Liver (tissue), 9 donors: ENCODE results near the gene CACNA1C. TPM values are rescaled to one million over a fixed set of nuclear protein-coding genes. Genes with fewer than 3 reads are reported as not detected.

ENCODE experiments used
- DNase-seq: peaks from one replicate; pipeline ENCODE4 v3.0.0-alpha.2; 2017; ENCODE audit warnings: low spot score
- H3K27ac ChIP-seq, 2 donors: one replicate each; pipeline ENCODE4 v1.7.0; 2013; ENCODE audit warnings: inconsistent platforms in 2 of 2, low read length in 2 of 2, control low read depth in 1 of 2, low read depth in 1 of 2, mild to moderate bottlenecking in 1 of 2
- H3K27me3 ChIP-seq, 4 donors: one replicate each; pipeline versions ENCODE4 v1.6.1 to v1.7.0; 2013; ENCODE audit warnings: low read length in 3 of 4, inconsistent platforms in 1 of 4, mild to moderate bottlenecking in 1 of 4, moderate library complexity in 1 of 4; ENCODE audit not compliant: control insufficient read depth in 4 of 4, insufficient read depth in 4 of 4
- H3K36me3 ChIP-seq, 4 donors: one replicate each; pipeline versions ENCODE4 v1.6.1 to v1.7.0; 2013; ENCODE audit warnings: low read length in 3 of 4, mild to moderate bottlenecking in 3 of 4, low read depth in 1 of 4, moderate library complexity in 1 of 4; ENCODE audit not compliant: control insufficient read depth in 4 of 4, insufficient read depth in 3 of 4
- H3K4me1 ChIP-seq, 4 donors: one replicate each; pipeline versions ENCODE4 v1.6.1 to v1.7.0; 2013; ENCODE audit warnings: low read length in 3 of 4, mild to moderate bottlenecking in 3 of 4, moderate library complexity in 1 of 4; ENCODE audit not compliant: control insufficient read depth in 4 of 4, insufficient read depth in 4 of 4
- H3K4me3 ChIP-seq, 3 donors: one replicate each; pipeline versions ENCODE4 v1.6.1 to v1.7.0; 2013; ENCODE audit warnings: low read length in 3 of 3, control low read depth in 1 of 3, low read depth in 1 of 3, mild to moderate bottlenecking in 1 of 3
- H3K9ac ChIP-seq, 2 donors: one replicate each; pipeline ENCODE4 v1.7.0; 2013; ENCODE audit warnings: low read length in 2 of 2, mild to moderate bottlenecking in 2 of 2, moderate library complexity in 2 of 2, control low read depth in 1 of 2, low read depth in 1 of 2
- H3K9me3 ChIP-seq, 4 donors: one replicate each; pipeline versions ENCODE4 v1.6.1 to v1.7.0; 2013; ENCODE audit warnings: low read length in 3 of 4; ENCODE audit not compliant: control insufficient read depth in 4 of 4
- ATF3 ChIP-seq: IDR thresholded peaks from 2 replicates; pipeline ENCODE4 v1.6.1; 2016; ENCODE audit warnings: antibody characterized with exemption
- EGR1 ChIP-seq, 2 donors: IDR thresholded peaks; 2 replicates each; pipeline ENCODE4 v1.6.1; 2016 to 2018; ENCODE audit warnings: antibody characterized with exemption in 2 of 2, low read depth in 2 of 2
- FOXA1 ChIP-seq: IDR thresholded peaks from 2 replicates; pipeline ENCODE4 v1.6.1; 2016; ENCODE audit warnings: antibody characterized with exemption
- FOXA2 ChIP-seq: IDR thresholded peaks from 2 replicates; pipeline ENCODE4 v1.6.1; 2016; ENCODE audit warnings: antibody characterized with exemption
- GABPA ChIP-seq, 2 donors: IDR thresholded peaks in 1 of 2; conservative IDR thresholded peaks in 1 of 2; 2 replicates each; pipeline ENCODE4 v1.6.1; 2016; ENCODE audit warnings: antibody characterized with exemption in 2 of 2, mild to moderate bottlenecking in 1 of 2, moderate library complexity in 1 of 2
- HNF4A ChIP-seq, 2 donors: conservative IDR thresholded peaks; 2 replicates each; pipeline ENCODE4 v1.6.1; 2016; ENCODE audit warnings: antibody characterized with exemption in 2 of 2, mild to moderate bottlenecking in 2 of 2
- HNF4G ChIP-seq: IDR thresholded peaks from 2 replicates; pipeline ENCODE4 v1.6.1; 2016; ENCODE audit warnings: antibody characterized with exemption
- JUND ChIP-seq, 2 donors: IDR thresholded peaks; 2 replicates each; pipeline ENCODE4 v1.6.1; 2016; ENCODE audit warnings: antibody characterized with exemption in 2 of 2
- MAX ChIP-seq: IDR thresholded peaks from 2 replicates; pipeline ENCODE4 v1.6.1; 2016; ENCODE audit warnings: antibody characterized with exemption
- NR2F2 ChIP-seq: IDR thresholded peaks from 2 replicates; pipeline ENCODE4 v1.6.1; 2016; ENCODE audit warnings: antibody characterized with exemption
- RAD21 ChIP-seq, 2 donors: IDR thresholded peaks; 2 replicates each; pipeline ENCODE4 v1.6.1; 2016; ENCODE audit warnings: antibody characterized with exemption in 2 of 2, mild to moderate bottlenecking in 2 of 2
- REST ChIP-seq: IDR thresholded peaks from 2 replicates; pipeline ENCODE4 v1.6.1; 2016; ENCODE audit warnings: antibody characterized with exemption, mild to moderate bottlenecking
- RXRA ChIP-seq, 2 donors: IDR thresholded peaks; 2 replicates each; pipeline ENCODE4 v1.6.1; 2017 to 2018; ENCODE audit warnings: antibody characterized with exemption in 2 of 2, mild to moderate bottlenecking in 1 of 2
- SP1 ChIP-seq: IDR thresholded peaks from 2 replicates; pipeline ENCODE4 v1.6.1; 2018; ENCODE audit warnings: antibody characterized with exemption, mild to moderate bottlenecking
- TAF1 ChIP-seq: conservative IDR thresholded peaks from 2 replicates; pipeline ENCODE4 v1.6.1; 2016; ENCODE audit warnings: antibody characterized with exemption, mild to moderate bottlenecking
- YY1 ChIP-seq: IDR thresholded peaks from 2 replicates; pipeline ENCODE4 v1.6.1; 2016; ENCODE audit warnings: antibody characterized with exemption, mild to moderate bottlenecking
- ZBTB33 ChIP-seq: IDR thresholded peaks from 2 replicates; pipeline ENCODE4 v1.6.1; 2016; ENCODE audit warnings: antibody characterized with exemption
- WGBS: extraction: QIAGEN DNeasy Blood & Tissue Kit; methylation state at CpG from one replicate; pipeline ENCODE4 v1.1.7; 2013; 5-methylcytosine and 5-hydroxymethylcytosine counted together
- polyA plus RNA-seq, 2 donors: library from polyadenylated mRNA; stranded (reverse) in 1 of 2; unstranded in 1 of 2; fragments of 200-250 nt in 1 of 2; fragments of >200 nt in 1 of 2; fragmentation: Nextera tagmentation in 1 of 2; extraction: Ambion mirVana in 1 of 2; gene quantifications; one replicate each; pipeline versions ENCODE4 v1.2.1 to v1.2.3, GENCODE V29; 2013 to 2015
- total RNA-seq, 2 donors: library from RNA; depleted of rRNA; stranded (reverse); fragments of >200 nt; gene quantifications; one replicate each; pipeline ENCODE4 v1.2.3, GENCODE V29; 2014
- TF ChIP-seq, protein P1 (sequence below): fragments of 150-350 bp; IDR thresholded peaks from 2 replicates; pipeline ENCODE4 v1.5.1; 2017; ENCODE audit warnings: improper control_type of control experiment, low read depth, low read length; ENCODE audit not compliant: missing input control
- donor health status: healthy.
- donor health status: healthy.
- donor health status: healthy.
- donor health status: healthy.
- donor health status: healthy.

Gene CACNA1C
- total and polyA plus RNA-seq, 4 donors, result 0.23 to 1.9 (median 0.41) TPM

DNA sequence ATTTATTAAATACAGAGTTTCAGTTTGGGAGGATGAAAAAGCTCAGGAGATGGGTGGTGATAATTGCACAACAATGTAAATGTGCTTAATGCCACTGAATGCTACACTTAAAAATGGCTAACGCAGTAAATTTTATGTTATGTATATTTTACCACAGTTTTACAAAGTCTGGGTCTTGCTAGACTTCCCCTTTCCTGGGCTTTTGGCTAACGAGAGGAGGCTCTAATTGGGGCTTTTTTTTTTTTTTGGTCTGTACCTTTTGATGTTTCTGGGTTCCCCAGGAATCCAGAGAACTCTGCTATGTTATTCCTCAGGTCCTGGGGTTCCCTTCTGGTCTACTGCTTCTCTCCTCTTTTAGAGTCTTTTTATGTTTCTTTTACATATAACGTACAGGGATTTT, 355.5 kb downstream of the CACNA1C start:
- no peaks in the 10 kb centered on the region for H3K9me3 ChIP-seq
- TF ChIP-seq RAD21 (IDR thresholded peaks at IDR 0.05), result no peak
- TF ChIP-seq, protein P1, sequence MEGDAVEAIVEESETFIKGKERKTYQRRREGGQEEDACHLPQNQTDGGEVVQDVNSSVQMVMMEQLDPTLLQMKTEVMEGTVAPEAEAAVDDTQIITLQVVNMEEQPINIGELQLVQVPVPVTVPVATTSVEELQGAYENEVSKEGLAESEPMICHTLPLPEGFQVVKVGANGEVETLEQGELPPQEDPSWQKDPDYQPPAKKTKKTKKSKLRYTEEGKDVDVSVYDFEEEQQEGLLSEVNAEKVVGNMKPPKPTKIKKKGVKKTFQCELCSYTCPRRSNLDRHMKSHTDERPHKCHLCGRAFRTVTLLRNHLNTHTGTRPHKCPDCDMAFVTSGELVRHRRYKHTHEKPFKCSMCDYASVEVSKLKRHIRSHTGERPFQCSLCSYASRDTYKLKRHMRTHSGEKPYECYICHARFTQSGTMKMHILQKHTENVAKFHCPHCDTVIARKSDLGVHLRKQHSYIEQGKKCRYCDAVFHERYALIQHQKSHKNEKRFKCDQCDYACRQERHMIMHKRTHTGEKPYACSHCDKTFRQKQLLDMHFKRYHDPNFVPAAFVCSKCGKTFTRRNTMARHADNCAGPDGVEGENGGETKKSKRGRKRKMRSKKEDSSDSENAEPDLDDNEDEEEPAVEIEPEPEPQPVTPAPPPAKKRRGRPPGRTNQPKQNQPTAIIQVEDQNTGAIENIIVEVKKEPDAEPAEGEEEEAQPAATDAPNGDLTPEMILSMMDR, result no peak
- no peak for TF ChIP-seq HNF4G
- no peak for TF ChIP-seq GABPA (IDR thresholded peaks at IDR 0.05 in 1 of 2, conservative IDR thresholded peaks at IDR 0.05 in 1 of 2)
- no peak for TF ChIP-seq JUND (IDR thresholded peaks at IDR 0.05)
- no peak for TF ChIP-seq RXRA (IDR thresholded peaks at IDR 0.05)
- TF ChIP-seq MAX, result no peak
- TF ChIP-seq NR2F2, result no peak
- TF ChIP-seq TAF1, result no peak
- no peak for TF ChIP-seq ATF3
- no peak for DNase-seq
- no peaks in the 10 kb centered on the region for H3K4me1 ChIP-seq
- H3K27ac ChIP-seq, result no peak overlapping the region
- no peaks in the 10 kb centered on the region for H3K36me3 ChIP-seq
- H3K27me3 ChIP-seq, result peaks cover 0 to 2% (median 0%) of the 10 kb centered on the region in 4 donors
- WGBS, result 67% methylated on average over 3 of the region's 3 CpGs
- no peak overlapping the region for H3K4me3 ChIP-seq
- no peak overlapping the region for H3K9ac ChIP-seq

DNA sequence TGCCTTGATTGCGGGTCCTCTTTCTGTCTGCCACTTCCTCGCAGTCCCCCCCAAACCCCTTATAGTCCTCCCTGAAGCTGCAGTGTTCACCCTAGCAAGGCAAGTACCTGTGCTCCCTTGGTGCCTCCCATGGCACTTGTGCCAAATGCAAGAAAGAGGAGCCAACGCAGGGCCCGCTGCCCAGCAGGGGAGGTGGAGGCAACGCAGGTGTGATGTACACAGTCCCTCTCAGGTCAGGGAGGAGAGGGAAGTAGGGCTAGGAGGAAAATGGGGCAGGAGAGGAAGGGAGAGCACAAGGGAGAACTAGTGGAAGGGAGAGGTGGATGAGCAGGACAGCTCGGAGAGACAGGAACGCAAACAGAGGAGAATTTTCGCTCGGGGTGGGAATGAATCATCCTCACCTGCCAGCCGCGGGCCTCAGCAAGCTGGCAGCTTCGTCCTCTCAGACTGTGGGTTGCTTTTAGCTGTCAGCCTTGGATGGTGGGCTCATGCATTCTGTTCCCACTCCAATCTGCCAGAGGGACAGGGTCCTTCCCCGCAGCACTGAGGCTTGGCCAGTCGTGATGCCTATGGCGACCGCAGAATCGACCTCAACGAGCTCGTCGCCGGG, 357.0 kb downstream of the CACNA1C start:
- no peak for DNase-seq
- H3K9me3 ChIP-seq, result no peaks in the 10 kb centered on the region
- H3K36me3 ChIP-seq, result no peaks in the 10 kb centered on the region
- no peak overlapping the region for H3K4me3 ChIP-seq
- peaks cover 0 to 2% (median 0%) of the 10 kb centered on the region in 4 donors for H3K27me3 ChIP-seq
- no peak overlapping the region for H3K9ac ChIP-seq
- no peak overlapping the region for H3K27ac ChIP-seq
- TF ChIP-seq SP1 (no peak), TAF1 (no peak), EGR1 (IDR thresholded peaks at IDR 0.05; ENCODE audit: low read depth in 2 of 2) (no peak), HNF4A (conservative IDR thresholded peaks at IDR 0.05) (no peak), ZBTB33 (no peak), REST (no peak), FOXA2 (no peak), MAX (no peak), FOXA1 (no peak), HNF4G (no peak), YY1 (no peak), GABPA (IDR thresholded peaks at IDR 0.05 in 1 of 2, conservative IDR thresholded peaks at IDR 0.05 in 1 of 2) (no peak), JUND (IDR thresholded peaks at IDR 0.05) (no peak), ATF3 (no peak), RXRA (IDR thresholded peaks at IDR 0.05) (no peak)
- TF ChIP-seq, protein P1, result no peak
- no peaks in the 10 kb centered on the region for H3K4me1 ChIP-seq
- 88% methylated on average over 21 of the region's 21 CpGs for WGBS
